ENCODE measurements around the gene CBX8. TPM values are rescaled to one million over a fixed set of nuclear protein-coding genes. Genes with fewer than 3 reads are reported as not detected.
A peak's percentile ranks its signal among the peaks of the same experiment; 100 is the strongest.

The CBX8 gene
- total and polyA plus RNA-seq, 2 of the 13 experiments (the other 11 are each of a cell fraction or from before 2014, with no cell fraction given) = 0.34 to 12.6 TPM

DNA sequence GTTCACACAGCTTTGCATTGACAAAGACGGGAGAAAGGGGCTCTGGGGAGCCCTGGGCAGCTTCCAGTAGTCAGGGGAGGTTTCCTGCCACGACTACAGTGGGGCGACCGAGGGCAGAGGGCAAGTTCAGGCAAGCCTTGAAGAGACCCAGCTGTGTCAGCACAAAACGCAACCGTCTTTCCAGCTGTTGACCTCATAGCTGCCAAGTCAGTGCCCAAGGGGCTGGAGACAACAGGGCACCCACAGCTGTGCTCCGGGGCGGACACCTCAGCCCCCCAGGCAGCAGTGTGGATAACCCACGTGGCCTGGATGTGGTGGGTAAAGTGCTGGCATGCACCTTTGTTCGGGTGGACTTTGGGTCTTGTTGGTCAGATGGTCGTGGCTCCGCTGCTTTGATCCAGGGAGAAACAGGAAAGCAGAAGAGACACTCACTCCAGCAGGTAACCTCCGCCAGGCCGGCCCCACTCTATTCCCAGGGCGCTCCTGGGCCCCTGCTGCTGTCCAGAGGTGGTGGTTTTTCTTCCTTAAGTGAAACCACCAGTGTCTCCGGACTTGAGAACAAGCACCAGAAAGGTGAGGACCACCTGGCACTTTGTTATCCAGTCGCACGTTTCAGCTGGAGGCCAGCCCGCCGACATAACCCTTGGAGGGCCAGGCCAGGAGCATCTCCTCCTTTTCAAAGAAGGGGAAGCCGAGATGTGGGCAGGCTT, 36.5 kb downstream of the CBX8 start (continued):
- TF ChIP-seq, protein P1, sequence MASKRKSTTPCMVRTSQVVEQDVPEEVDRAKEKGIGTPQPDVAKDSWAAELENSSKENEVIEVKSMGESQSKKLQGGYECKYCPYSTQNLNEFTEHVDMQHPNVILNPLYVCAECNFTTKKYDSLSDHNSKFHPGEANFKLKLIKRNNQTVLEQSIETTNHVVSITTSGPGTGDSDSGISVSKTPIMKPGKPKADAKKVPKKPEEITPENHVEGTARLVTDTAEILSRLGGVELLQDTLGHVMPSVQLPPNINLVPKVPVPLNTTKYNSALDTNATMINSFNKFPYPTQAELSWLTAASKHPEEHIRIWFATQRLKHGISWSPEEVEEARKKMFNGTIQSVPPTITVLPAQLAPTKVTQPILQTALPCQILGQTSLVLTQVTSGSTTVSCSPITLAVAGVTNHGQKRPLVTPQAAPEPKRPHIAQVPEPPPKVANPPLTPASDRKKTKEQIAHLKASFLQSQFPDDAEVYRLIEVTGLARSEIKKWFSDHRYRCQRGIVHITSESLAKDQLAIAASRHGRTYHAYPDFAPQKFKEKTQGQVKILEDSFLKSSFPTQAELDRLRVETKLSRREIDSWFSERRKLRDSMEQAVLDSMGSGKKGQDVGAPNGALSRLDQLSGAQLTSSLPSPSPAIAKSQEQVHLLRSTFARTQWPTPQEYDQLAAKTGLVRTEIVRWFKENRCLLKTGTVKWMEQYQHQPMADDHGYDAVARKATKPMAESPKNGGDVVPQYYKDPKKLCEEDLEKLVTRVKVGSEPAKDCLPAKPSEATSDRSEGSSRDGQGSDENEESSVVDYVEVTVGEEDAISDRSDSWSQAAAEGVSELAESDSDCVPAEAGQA (IDR thresholded peaks at IDR 0.05; ENCODE audit: low read depth) = no peak
- TF ChIP-seq, protein P1 (CRISPR knock-in tag; IDR thresholded peaks at IDR 0.05; ENCODE audit: borderline replicate concordance) = no peak
- TF ChIP-seq ZMYM2 (CRISPR knock-in tag; IDR thresholded peaks at IDR 0.05) = peak; percentile 78
- TF ChIP-seq ZMYM4 (CRISPR knock-in tag; IDR thresholded peaks at IDR 0.05) = peak; percentile 76
- TF ChIP-seq, protein P2, sequence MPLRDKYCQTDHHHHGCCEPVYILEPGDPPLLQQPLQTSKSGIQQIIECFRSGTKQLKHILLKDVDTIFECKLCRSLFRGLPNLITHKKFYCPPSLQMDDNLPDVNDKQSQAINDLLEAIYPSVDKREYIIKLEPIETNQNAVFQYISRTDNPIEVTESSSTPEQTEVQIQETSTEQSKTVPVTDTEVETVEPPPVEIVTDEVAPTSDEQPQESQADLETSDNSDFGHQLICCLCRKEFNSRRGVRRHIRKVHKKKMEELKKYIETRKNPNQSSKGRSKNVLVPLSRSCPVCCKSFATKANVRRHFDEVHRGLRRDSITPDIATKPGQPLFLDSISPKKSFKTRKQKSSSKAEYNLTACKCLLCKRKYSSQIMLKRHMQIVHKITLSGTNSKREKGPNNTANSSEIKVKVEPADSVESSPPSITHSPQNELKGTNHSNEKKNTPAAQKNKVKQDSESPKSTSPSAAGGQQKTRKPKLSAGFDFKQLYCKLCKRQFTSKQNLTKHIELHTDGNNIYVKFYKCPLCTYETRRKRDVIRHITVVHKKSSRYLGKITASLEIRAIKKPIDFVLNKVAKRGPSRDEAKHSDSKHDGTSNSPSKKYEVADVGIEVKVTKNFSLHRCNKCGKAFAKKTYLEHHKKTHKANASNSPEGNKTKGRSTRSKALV (CRISPR knock-in tag; IDR thresholded peaks at IDR 0.05) = peak; percentile 76; the same call in 1 of the 2 replicates
- TF ChIP-seq, protein P3, sequence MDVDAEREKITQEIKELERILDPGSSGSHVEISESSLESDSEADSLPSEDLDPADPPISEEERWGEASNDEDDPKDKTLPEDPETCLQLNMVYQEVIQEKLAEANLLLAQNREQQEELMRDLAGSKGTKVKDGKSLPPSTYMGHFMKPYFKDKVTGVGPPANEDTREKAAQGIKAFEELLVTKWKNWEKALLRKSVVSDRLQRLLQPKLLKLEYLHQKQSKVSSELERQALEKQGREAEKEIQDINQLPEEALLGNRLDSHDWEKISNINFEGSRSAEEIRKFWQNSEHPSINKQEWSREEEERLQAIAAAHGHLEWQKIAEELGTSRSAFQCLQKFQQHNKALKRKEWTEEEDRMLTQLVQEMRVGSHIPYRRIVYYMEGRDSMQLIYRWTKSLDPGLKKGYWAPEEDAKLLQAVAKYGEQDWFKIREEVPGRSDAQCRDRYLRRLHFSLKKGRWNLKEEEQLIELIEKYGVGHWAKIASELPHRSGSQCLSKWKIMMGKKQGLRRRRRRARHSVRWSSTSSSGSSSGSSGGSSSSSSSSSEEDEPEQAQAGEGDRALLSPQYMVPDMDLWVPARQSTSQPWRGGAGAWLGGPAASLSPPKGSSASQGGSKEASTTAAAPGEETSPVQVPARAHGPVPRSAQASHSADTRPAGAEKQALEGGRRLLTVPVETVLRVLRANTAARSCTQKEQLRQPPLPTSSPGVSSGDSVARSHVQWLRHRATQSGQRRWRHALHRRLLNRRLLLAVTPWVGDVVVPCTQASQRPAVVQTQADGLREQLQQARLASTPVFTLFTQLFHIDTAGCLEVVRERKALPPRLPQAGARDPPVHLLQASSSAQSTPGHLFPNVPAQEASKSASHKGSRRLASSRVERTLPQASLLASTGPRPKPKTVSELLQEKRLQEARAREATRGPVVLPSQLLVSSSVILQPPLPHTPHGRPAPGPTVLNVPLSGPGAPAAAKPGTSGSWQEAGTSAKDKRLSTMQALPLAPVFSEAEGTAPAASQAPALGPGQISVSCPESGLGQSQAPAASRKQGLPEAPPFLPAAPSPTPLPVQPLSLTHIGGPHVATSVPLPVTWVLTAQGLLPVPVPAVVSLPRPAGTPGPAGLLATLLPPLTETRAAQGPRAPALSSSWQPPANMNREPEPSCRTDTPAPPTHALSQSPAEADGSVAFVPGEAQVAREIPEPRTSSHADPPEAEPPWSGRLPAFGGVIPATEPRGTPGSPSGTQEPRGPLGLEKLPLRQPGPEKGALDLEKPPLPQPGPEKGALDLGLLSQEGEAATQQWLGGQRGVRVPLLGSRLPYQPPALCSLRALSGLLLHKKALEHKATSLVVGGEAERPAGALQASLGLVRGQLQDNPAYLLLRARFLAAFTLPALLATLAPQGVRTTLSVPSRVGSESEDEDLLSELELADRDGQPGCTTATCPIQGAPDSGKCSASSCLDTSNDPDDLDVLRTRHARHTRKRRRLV (CRISPR knock-in tag; IDR thresholded peaks at IDR 0.05) = peak; percentile 82
- TF ChIP-seq ZNF83 (CRISPR knock-in tag; IDR thresholded peaks at IDR 0.05; ENCODE audit: borderline replicate concordance) = peak; percentile 98
- TF ChIP-seq HDAC2 (CRISPR knock-in tag; IDR thresholded peaks at IDR 0.05) = peak; percentile 93
- TF ChIP-seq MEIS2 (CRISPR knock-in tag; IDR thresholded peaks at IDR 0.05) = peak; percentile 79
- TF ChIP-seq ZNF652 (CRISPR knock-in tag; IDR thresholded peaks at IDR 0.05; ENCODE audit: borderline replicate concordance, low read depth) = peak; percentile 16; the same call in 1 of the 2 replicates
- TF ChIP-seq ZNF678 (CRISPR knock-in tag; IDR thresholded peaks at IDR 0.05) = peak; percentile 91; the same call in 1 of the 2 replicates
- 0 out of 2 replicates have a peak, but pooled peaks have one; percentile 46 for TF ChIP-seq CBX5 (CRISPR knock-in tag; IDR thresholded peaks at IDR 0.05; ENCODE audit: borderline replicate concordance)
- peak; percentile 89 for TF ChIP-seq POGZ (CRISPR knock-in tag; IDR thresholded peaks at IDR 0.05)
- TF ChIP-seq PAF1 (CRISPR knock-in tag; IDR thresholded peaks at IDR 0.05) = no peak

Measured in HepG2 (cell line).